LNCaP clone FGC (cell line): Measurements from ENCODE around the gene EPC2.

Experiments
- DNase-seq: peaks from one replicate; pipeline ENCODE4 v3.0.0-alpha.2; 2011; ENCODE audit warnings: low read depth
- H3K4me3 ChIP-seq: 2 replicates; pipeline ENCODE4 v1.5.1; 2011; ENCODE audit warnings: mild to moderate bottlenecking, low read depth, low read length, control low read depth
- TF ChIP-seq, protein P1 (sequence below): IDR thresholded peaks from 2 replicates; pipeline ENCODE4 v1.5.1; 2012; ENCODE audit warnings: mild to moderate bottlenecking; ENCODE audit not compliant: control insufficient read depth, insufficient read depth; ENCODE audit errors: extremely low read depth

EPC2 gene

DNA sequence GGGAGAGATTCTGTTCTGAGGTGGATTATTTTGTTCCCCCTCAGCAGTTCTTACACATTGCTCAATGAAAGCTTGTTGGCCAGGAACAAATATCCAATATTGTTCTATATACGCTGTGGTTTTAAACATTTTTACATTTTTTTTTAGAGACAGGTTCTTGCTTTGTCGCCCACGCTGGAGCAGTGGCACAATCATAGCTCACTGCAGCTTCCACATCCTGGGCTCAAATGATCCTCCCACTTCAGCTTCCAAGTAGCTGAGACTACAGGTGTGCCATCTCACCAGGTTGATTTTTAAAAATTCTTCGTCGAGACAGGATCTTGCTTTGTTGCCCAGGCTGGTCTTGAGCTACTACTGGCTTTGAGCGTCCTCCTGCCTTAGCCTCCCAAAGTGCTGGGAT is 171.6 kb downstream of the EPC2 start:
- H3K4me3 ChIP-seq = no peak overlapping the region
- TF ChIP-seq, protein P1, sequence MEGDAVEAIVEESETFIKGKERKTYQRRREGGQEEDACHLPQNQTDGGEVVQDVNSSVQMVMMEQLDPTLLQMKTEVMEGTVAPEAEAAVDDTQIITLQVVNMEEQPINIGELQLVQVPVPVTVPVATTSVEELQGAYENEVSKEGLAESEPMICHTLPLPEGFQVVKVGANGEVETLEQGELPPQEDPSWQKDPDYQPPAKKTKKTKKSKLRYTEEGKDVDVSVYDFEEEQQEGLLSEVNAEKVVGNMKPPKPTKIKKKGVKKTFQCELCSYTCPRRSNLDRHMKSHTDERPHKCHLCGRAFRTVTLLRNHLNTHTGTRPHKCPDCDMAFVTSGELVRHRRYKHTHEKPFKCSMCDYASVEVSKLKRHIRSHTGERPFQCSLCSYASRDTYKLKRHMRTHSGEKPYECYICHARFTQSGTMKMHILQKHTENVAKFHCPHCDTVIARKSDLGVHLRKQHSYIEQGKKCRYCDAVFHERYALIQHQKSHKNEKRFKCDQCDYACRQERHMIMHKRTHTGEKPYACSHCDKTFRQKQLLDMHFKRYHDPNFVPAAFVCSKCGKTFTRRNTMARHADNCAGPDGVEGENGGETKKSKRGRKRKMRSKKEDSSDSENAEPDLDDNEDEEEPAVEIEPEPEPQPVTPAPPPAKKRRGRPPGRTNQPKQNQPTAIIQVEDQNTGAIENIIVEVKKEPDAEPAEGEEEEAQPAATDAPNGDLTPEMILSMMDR = no peak
- no peak for DNase-seq

DNA sequence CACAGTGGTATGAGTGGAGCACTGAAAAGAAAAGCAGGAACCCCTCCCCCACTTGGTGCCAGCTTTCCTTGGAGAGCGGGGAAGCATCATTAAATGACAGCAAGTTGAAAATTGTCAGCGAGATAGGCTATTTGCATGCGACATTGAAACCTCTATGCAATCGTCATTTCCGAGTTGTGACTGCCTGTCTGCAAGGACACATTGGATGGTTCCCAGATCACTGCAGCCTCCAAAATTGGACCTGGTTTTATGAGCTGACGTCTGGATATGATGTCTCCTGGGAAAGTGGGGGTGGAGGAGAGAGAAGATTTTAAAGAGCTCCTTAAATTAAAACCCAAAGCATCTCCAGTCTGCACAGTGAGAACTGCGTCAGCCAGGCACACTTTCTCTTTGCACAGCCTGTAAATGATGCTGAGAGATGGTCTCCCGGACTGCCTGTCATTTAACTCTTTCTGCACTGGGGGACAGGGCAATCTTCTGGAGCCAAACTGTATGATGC is 172.7 kb downstream of the EPC2 start:
- no peak for DNase-seq
- TF ChIP-seq, protein P1 = no peak
- H3K4me3 ChIP-seq = no peak overlapping the region

DNA sequence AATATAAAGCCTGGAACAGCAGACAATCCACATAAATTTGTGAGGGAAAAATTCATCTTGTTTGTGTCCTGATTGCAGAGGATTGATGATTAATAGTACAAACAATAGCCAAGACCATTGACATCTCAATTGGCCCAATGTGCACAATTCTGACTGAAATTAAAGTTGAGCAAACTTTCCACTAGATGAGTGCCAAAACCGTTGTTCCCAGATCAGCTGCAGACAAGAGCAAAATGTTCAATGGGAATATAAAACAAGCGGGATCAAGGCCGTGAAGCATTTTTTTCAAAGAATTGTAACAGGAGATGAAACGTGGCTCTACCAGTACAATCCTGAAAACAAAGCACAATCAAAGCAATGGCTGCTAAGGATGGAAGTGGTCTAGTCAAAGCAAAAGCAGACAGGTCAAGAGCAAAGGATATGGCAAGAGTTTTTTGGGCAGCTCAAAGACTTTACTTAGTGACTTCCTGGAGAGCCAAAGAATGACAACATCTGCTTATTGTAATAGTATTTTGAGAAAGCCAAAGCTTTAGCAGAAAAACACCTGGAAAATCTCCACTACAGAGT is 174.6 kb downstream of the EPC2 start:
- no peak overlapping the region for H3K4me3 ChIP-seq
- DNase-seq = no peak
- TF ChIP-seq, protein P1 = no peak

DNA sequence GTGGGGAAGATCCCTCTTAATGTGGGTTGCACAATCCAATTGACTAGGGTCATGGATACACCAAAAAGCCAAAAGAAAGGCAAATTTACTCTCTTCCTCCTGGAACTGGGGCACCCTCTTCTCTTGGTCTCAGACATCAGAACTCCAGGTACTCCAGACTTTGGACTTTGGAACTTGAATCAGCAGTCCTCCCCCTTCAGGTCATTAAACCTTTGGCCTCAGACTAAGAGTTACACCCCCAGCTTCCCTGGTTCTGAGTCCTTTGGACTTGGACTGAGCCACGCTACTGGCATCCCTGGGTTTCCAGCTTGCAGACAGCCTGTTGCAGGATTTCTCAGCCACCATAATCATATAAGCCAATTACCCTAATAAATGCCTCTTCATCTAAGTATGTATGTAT is 179.6 kb downstream of the EPC2 start:
- no peak overlapping the region for H3K4me3 ChIP-seq
- no peak for DNase-seq
- TF ChIP-seq, protein P1 = no peak

DNA sequence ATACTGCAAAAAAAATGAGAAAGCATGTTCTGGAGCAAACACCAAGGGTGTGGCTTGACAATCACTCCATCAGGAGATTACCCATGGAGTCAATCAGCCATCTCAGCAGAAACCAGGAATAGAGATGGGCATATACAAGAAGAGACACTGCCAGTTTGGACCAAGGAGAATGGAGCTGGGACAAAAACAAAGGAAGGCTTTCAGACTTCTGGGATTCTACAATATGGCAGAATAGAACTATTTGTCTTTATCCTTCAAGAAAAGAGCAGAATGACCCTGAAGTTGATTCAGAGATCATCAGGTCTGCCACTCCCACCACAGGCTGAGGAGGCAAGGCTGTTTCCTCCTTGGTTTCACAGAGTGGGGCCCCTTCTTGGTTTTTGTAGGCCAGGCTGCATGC is 182.2 kb downstream of the EPC2 start:
- H3K4me3 ChIP-seq = no peak overlapping the region
- TF ChIP-seq, protein P1 = no peak
- DNase-seq = no peak

DNA sequence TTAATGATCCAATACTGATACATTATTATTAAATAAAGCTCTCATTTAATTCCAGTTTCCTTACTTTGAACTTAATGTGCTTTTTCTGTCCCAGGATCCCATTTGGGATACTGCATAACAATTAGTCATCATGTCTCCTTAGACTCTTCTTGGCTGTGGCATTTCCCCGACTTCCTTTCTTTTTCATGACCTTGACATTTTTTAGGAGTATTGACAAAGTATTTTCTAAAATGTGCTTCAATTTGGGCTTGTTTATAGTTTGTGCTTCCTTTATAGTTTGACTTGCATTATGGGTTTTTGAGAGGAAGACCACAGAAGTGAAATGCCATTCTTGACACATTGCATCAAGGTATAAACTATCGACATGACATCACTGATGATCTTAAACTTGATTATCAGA is 184.4 kb downstream of the EPC2 start:
- DNase-seq = no peak
- H3K4me3 ChIP-seq = no peak overlapping the region
- TF ChIP-seq, protein P1 = no peak

DNA sequence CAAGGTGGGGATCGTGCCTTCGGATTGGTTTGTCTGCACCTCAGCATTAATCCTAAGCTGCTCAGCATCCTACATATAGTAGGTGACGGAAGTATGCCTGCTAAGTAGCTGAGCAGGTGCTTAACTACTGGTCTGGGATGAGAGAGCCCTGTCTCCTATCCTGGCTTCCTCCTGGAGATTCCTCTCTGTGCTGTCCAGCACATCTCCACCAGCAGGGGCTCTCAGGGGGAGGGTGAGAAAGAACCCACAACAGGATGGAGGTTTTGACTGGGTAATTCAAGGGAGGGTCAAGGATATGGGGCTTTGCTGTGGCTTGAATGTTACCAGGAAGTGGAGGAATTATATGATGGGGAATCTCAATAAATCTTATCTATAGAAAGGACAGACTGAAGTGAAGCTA is 185.1 kb downstream of the EPC2 start:
- no peak for DNase-seq
- TF ChIP-seq, protein P1 = no peak

More for the DNA sequence above, 185.1 kb downstream of the EPC2 start:
- no peak overlapping the region for H3K4me3 ChIP-seq
